Activated CD4-positive, alpha-beta T cell treated with anti-CD3 and anti-CD28 coated beads, Interleukin-10, Interleukin-2, amounts not matched to agents 100 ng/mL and 50 ng/mL, durations not matched to agents 16 hours and 8 hours (primary cell): ENCODE measurements around the gene TRIM71.
"Not testable (repeated sequence)": the region's sequence is repeated elsewhere in the genome, so short reads cannot be mapped to it uniquely, and the experiment has no call there.

Experiments used
- DNase-seq: peaks from one replicate; pipeline ENCODE4 v3.0.0-alpha.2; 2020

TRIM71 gene

DNA sequence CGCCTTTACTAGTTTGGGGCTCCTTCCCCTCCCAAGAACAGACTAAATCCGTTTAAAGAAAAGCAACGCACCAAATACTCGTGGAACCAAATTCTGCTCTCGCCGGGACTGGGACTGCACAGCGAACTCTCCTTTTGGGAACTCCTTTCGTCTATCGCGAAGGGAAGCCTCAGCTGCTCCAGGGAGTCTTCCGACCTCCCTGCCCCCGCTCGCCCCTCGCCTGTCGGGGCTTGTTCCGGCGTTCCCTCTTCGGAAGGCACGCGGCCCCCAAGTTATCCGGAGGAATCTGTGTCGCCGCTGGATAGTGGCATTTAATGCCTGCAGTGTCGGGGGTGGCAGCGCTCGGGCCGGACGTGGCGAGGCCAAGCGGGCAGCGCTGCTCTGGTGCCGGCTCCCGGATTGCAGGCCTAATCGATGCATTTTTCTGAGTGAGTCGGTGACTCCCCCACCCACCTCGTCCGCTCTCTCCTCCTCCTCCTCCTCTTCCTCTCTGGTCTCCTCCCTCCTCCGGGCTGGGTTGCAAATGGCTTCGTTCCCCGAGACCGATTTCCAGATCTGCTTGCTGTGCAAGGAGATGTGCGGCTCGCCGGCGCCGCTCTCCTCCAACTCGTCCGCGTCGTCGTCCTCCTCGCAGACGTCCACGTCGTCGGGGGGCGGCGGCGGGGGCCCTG is at the start of gene TRIM71:
TSS of gene TRIM71 (plus strand) at position 440 of the 671 bp plus-strand sequence. CDS start at position 524, 84 bp downstream.
- DNase-seq = peak; percentile 27

DNA sequence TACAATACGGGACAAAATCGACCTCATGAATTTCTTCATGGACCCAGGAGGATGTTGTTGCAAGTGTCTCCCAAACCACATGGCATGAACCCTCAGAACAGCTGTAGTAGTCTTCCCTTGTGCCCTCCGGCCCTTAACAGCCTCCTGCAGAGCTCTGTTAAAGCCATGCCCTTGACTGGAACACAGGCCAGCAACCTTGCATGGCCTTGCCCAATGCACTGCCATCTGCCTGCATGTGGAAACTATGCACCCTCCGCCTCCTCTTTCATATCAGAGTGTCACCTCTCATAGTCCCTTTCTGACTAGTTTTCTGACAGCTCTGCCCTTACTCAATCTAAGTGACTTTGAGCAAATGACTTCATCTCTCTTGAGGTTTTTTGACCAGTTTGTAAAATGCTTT is 39.4 kb upstream of the TRIM71 start:
- peak; percentile 14 for DNase-seq

DNA sequence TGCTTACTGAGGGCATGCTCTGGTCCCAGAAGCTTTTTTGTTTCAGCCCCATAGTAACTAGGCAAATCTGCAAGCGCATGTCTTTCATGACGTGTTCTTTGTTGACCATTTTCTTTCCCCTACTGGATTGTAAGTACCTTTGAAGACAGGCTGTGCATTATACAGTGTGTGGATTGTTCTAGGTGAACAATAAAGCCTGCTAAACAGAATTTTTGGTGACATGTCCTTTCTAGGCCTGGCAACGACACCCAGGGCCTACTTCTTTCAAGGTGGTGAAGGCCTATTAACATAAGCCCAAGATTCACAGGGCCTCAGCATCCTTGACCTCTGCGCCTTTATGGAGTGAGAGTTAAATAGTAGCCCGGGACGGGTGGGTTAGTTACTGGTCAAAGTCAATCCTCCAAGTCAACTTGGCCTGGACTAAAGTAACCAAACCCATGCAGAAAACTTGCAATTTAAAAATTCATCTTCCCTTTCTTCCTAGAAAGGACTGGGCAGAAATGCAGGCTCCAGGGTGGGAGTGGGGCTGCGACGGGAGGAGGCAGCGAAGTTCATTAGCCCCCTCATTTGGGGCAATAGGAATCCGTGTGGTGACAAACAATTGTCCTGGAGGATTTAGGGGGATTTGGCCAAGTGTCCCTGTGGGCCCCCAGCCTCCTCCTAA is 37.6 kb upstream of the TRIM71 start:
- DNase-seq = no peak

DNA sequence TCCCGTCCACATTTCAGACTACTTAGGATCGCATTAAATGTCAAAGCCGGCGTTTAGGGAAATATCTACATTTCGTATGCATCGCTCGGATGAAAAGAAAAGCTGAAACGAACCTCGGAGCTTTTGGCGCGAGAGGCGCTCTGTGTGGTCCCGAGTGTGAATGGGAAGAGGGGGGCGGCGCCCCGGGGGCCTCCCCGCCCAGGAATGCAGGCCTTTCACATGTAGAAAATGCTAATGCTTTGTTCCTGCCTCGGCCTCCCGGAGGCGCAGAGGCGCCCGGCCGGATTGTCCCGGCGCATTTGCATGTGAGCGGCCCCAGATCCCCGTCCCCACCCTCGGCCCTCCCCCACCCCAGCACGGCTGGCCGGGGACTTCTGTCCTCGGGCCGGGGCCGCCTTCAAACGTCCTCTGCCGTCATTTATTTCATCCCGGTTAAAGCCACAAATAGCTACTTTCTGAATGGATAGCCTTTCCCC is 37.0 kb upstream of the TRIM71 start:
- DNase-seq = peak; percentile 14

DNA sequence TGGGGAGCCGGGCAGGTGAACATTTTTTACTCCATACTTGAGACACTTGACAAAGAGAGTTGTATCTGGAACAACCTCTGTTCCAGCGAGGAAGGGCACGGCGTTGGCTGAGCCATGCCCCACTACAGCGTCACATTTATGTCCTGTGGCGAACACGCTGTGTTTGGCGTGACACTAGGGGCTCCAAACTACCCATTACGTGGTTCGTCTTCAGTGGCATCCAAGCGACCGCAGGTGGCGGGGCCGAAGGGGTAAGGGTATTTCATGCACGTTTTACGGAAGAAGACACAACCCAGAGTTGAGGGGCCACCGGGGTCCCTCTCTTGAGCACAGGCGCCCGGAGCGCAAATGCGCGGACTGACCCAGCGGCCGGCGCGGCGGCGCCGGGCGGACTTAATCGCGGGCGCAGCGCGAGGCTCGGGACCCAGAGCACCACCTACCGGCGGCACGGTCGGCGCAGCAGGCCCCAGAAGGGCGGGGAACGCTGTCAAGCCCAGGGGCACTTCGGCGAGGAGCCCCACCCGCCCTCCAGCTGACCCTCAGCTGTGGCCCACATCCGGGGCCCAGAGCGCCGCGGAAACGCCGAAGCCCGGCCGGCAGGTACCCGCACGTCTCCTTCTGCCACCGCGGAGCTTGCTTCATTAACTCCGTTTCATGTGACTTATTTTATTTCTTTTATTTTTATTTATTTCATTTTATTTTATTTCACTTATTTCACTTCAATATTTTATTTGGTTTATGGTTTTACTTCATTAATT is 36.4 kb upstream of the TRIM71 start:
- peak; percentile 78 for DNase-seq

DNA sequence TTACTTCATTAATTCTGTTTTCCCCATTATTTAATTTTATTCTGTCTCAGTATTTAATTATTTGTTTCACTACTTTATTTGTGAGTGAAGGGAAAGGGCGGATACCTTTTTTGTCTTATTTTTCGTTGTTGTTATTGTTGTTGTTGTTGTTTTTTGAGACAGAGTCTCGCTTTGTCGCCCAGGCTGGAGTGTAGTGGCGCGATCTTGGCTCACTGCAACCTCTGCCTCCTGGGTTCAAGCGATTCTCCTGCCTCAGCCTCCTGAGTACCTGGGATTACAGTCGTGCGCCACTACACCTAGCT is 35.9 kb upstream of the TRIM71 start:
- not testable (repeated sequence) for DNase-seq

DNA sequence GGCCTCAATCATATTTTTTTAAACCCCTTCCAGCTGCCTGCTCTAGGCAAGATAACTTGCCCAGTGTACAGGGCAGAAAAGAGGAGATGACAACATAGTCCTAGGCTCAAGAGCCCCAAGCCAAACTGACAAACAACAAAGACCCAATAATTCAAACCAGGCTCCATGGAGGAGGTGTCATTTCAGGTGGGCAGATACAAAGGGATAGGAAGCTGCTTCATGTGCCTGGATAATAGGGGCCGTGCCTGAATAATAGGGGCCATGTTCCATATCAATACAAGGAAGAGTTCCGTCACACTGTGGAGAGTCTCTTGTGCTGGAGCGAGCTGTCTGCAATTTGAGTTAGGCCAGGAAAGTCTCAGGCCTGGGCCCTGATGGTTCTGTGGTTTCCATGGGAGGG is 35.4 kb upstream of the TRIM71 start:
- no peak for DNase-seq

DNA sequence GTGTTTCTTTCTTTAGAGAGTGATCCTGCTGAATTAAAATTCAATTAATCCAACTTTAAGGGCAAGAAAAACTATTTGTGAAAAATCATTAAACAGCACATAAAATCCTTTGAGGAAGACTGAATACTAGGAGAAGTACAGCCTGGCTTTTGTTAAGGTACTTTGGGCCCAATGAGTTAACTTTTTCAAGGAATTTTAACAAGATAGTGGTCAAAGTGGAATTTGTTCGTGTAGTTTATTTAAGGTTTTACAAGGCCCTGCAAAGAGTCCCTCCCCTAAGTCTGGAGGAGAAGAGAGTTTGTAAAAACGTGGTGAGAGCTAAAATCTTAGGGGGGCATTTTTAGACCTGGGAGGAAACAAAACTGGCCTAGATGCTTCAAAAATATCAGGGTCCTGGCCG is 26.0 kb upstream of the TRIM71 start:
- no peak for DNase-seq

DNA sequence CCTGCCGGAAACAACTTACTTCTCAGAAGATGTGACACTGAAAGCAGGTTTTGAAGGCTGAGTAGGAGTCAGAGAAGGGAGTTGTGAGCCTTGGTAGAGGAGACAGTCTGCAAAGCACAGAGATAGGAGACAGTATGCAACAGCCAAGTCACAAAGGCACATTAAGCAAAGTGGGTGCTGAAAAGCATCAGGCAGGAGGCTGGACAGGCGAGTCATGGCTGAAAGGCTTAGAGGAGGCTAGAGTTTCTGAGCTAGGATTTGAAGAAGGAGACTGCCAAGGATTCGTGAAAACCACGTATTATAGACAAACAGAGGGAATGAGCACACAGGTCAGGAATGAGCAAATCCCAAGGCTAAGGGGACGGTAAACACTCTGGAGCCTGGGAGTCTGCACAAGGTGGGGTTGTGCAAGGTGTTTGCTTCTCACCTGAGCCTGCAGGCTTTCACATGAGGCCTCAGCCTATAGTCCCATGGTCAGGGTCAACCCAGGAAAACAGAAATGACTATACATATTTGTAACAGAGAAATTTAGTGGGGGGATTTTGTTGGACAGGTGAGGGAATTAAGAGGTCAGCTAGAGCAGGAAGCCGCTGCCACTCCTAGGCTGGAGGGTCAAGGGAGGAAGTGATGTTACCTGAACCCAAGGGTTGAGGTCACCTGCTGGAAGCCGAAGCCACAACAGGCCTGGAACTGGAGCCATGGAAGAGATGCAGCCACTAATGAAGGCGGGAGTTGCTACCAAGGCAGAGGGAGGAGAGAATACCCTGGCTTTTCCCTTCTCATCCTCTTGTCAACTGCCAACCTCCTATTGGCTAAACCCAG is 23.1 kb upstream of the TRIM71 start:
- DNase-seq = no peak

DNA sequence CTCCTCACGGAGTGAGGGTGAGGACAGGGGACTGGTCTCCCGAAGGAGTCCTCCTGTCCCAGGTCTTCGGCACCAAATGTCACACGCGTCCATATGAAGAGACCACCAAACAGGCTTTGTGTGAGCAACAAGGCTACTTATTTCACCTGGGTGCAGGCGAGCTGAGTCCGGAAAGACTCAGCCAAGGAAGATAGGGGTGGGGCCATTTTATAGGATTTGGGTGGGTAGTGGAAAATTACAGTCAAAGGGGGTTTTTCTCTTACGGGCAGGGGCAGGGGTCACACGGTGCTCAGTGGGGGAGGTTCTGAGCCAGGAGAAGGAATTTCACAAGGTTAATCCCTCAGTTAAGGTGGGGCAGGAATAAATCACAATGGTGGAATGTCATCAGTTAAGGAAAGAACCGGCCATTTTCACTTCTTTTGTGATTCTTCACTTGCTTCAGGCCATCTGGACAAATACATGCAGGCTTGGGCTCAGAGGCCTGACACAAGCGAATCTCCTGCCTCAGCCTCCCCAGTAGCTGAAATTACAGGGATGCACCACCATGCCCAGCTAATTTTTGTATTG is 21.3 kb upstream of the TRIM71 start:
- DNase-seq = not testable (repeated sequence)

DNA sequence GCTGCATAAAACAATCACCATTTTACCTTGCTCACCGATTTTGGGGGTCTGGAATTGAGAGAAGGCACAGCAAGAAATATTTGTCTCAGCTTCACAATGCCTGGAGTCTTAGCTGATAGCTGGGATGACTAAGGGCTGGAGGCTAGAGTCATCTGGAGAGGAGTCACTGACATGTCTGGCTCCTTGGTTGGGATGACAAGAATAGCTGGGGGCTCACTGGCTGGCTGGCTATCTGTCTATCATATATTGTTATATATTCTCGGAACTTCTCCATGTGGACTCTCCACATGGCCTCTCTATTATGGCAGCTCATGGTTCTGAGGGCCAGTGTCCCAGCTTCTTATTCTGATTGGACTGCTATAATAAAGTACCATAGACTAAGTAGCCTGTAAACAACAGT is 20.0 kb upstream of the TRIM71 start:
- no peak for DNase-seq

DNA sequence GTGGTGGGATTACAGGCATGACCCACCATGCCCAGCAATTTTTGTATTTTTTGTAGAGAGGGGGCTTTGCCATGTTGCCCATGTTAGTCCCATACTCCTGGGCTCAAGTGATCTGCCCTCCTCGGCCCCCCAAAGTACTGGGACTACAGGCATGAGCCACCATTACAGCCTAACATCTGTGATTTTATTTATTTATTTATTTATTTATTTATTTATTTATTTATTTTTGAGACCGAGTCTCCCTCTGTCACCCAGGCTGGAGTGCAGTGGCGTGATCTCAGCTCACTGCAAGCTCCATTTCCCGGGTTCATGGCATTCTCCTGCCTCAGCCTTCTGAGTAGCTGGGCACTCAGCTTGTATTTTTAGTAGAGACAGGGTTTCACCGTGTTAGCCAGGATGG is 16.4 kb upstream of the TRIM71 start:
- DNase-seq = not testable (repeated sequence)

DNA sequence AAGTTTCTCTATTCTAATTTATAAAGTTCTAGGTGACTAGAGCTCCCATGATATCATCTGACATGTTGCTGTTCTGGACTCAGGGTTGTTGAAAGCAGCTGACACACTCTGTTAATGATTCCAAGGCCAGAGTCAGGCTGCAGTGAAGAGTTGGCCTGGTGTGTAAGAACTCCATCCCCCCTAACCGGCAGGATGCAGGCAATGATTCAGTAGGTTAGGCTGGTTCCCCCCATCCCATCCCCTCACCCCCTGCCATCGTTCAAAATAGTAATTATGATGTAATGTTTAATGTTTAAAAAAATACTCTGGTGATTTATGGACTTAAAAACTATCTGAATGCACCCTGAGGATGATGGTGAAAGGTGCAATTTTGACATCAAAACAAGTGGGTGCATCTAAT is 4.6 kb upstream of the TRIM71 start:
- DNase-seq = no peak

DNA sequence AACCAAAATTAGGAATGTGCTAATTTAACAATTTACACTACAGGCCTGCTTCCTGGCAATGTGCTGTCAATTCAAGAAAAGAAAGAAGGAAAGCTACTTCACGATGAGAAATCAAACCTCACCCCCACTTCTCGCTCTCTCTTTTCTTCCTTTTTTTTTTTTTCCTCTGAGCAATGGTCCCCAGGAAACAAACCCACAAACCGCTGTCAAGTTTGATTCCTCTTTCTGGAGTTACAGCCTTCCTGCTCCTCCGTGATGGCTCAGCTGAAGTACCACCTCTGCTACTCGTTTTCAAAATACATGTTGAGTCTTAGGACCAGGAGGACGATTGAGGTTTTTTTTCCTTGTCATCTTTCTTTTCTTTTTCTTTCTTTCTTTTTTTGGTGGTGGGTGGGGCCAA is 3.4 kb upstream of the TRIM71 start:
- DNase-seq = no peak

DNA sequence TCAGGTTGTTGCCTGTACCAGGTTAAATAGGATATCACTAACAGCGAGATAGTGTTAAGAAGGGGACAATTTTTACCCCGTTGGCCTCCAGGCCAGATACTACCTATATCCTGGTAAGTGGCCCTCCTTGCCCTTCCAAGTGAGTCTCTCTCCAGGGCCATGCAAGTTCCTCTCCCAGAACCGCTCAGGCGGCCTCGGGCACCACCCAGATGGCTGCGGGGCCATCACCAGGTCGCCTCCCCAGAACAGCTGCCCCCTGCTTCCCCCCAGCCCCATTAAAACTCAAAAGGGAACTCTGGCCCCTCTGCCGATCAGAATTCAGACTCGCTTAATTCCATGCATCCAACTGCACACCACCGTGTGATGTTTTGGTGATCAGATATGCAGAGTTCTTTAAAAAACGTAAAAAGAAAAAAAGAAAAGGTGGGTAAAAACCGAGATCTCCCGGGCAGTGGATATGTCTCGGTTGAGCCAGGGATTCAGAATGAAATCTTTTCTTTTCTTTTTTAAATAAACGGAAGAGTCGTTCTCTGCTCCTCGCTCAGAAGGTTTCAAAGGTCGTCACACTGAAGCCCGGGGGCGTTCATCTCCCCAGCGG is 1.9 kb upstream of the TRIM71 start:
- DNase-seq = no peak

DNA sequence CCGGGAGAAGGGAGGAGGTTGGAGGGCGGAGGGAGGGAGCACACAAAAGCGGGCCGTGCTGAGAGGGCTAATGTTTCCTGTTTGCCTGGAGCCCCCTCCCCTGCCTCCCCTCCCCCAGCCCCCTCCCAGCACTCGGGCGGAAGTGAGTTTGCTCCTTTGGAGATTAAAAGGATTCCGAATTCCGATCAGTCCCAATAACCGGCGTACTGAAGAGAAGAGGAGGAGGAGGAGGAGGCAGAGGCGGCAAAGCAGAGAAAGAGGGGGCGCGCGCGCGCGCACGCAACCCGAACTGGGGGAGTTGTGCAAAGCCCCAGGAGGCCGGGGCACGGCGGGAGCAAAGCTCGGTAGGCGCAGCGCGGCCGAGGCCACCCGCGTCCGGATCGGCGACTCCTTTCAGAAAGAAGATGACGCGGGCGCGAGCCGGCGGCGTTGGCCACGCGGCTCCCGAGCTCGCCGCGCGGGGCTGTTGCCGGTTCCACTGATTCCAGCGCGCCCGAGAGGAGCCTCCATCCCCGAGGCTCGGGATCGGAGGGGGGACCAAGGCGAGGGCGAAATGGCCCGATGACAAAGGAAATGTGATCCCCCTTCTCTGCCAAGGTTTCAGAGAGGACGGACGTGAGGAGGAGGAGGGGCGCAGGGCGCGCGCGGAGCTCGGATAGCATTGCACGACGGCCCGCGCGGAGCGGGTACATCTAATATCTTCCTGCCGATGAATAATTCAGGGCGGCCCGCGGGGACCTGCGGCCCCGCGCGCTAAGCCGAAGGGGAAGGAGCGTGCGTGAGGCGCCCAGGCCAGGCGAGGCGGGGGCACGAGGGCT is 1.1 kb upstream of the TRIM71 start:
- DNase-seq = no peak

DNA sequence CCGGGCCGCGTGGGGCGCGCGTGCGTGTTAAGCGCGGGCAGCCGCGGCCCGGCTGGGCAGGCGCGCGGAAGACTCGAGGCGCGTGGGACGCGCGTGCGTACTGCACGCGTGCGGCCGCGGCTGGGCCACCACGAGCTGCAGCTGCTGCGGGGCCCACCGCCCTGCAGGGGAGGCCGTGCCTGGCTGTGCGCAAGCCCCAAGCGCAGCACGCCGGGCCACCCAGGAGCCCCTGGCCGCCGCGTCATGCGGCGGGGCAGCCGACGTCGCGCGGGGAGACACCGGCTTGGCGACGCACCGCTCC is 590 bp upstream of the TRIM71 start:
- DNase-seq = no peak

DNA sequence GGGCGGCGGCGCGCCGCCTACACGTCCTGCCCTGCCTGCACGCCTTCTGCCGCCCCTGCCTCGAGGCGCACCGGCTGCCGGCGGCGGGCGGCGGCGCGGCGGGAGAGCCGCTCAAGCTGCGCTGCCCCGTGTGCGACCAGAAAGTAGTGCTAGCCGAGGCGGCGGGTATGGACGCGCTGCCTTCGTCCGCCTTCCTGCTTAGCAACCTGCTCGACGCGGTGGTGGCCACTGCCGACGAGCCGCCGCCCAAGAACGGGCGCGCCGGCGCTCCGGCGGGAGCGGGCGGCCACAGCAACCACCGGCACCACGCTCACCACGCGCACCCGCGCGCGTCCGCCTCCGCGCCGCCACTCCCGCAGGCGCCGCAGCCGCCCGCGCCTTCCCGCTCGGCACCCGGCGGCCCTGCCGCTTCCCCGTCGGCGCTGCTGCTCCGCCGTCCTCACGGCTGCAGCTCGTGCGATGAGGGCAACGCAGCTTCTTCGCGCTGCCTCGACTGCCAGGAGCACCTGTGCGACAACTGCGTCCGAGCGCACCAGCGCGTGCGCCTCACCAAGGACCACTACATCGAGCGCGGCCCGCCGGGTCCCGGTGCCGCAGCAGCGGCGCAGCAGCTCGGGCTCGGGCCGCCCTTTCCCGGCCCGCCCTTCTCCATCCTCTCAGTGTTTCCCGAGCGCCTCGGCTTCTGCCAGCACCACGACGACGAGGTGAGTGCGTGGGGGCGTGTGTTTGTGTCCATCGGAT is 602 bp downstream of the TRIM71 start:
- DNase-seq = no peak

DNA sequence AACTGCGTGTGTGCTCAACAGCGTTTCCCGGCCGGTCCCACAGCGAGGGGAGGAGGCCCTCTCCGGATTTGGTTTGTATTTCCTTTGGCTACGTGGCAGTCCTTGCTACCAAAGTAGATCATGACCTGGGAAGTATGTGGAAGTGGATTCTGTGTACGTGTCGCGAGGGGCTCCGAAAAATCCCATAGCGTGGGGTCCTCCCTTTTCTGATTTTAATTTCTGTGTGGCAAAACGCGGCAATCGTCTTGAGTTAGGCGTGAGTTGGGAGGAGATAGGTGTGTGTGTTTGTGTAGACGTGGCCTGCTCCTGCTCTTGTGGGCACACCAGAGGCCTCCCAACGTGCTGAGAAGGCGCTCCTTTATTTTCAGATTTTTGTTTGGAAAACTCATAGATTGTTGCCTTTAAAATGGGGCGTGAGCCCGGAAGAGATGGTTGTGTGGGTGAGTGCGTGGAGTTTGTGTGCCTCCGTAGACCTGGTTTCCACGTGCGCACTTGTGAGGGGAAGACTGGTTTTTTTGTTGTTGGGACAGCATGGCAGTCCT is 1.2 kb downstream of the TRIM71 start:
- DNase-seq = no peak

DNA sequence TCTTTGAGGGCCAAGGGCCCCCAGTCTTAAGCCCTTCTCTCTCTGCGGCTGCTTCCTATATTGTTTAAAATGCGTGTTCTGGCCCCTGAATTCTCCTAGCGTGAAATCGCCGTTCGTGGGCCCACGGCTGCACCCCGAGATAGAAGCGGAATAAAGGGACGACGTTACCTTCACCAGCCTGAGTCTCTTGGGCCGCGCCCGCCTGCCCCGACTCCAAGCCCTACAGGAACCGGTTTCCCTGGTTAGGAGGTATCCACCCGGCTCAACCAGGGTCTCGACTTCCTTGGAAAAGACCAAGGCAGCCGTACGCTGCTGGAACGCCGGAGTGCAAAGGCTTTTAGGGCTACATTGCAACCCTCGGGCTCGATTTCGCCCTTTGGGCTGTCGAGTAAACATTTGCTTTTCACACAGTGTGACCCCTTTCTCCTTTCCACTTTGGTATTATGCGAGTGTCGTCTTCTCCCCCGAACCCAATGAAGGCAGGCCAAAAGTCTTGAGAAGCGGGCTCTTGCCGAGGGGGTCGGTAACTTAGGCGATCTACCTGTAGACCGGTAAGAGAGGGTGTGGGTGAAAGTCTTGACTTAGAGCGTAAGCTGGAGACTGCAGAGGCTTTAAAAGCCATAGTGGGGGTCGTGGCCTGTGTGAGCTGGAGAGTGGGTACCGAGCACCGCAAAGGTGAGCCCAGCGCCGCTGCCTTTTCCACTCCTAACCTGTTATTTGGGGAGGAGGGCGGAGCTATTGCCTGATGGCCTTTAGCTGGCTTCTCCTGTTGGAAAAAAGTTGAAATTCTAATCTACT is 2.0 kb downstream of the TRIM71 start:
- no peak for DNase-seq
